ENCODE data around the gene FN1. TPM values are rescaled to one million over a fixed set of nuclear protein-coding genes. Genes with fewer than 3 reads are reported as not detected.

The FN1 gene
- total and polyA plus RNA-seq, 3 donors from 2014 or later, result 36.8 to 245 (median 66.3) TPM

GRCh38 chr2:215479536-215480240 is 43.8 kb upstream of the FN1 start:
- no peak overlapping the region for H3K4me3 ChIP-seq
- no peaks in the 10 kb centered on the region for H3K4me1 ChIP-seq
- no peak for DNase-seq
- H3K27ac ChIP-seq, result no peak overlapping the region
- 54 to 75% methylated on average over 6 of the region's 6 CpGs for WGBS, 2 donors
- H3K9me3 ChIP-seq, result no peaks in the 10 kb centered on the region
- no peak for TF ChIP-seq POLR2A (IDR thresholded peaks at IDR 0.05)
- TF ChIP-seq CTCF (IDR thresholded peaks at IDR 0.05), result no peak
- intact Hi-C loops (cut with DNase I; ENCODE audit: low total_unique reads), result no loop called here
- no peaks in the 10 kb centered on the region for H3K36me3 ChIP-seq (ENCODE audit: low read depth, missing control alignments)
- no peaks in the 10 kb centered on the region for H3K27me3 ChIP-seq

- no peaks in the 10 kb centered on the region for H3K27me3 ChIP-seq
- intact Hi-C loops (cut with DNase I; ENCODE audit: low total_unique reads), result no loop called here
- H3K4me3 ChIP-seq, result no peak overlapping the region
- 70 to 79% methylated on average over 2 of the region's 2 CpGs for WGBS, 2 donors
- no peak for TF ChIP-seq POLR2A (IDR thresholded peaks at IDR 0.05)
- no peak for TF ChIP-seq CTCF (IDR thresholded peaks at IDR 0.05)
- H3K4me1 ChIP-seq, result no peaks in the 10 kb centered on the region
- DNase-seq, result no peak
- H3K36me3 ChIP-seq (ENCODE audit: low read depth, missing control alignments), result no peaks in the 10 kb centered on the region
- no peaks in the 10 kb centered on the region for H3K9me3 ChIP-seq
- H3K27ac ChIP-seq, result no peak overlapping the region
These were observed 43.3 kb upstream of the FN1 start for GRCh38 chr2:215479121-215479520.

GRCh38 chr2:215476424-215476823 is 40.6 kb upstream of the FN1 start:
- intact Hi-C loops (cut with DNase I; ENCODE audit: low total_unique reads), result no loop called here
- WGBS, 2 donors, result 88 to 89% methylated on average over 2 of the region's 2 CpGs
- DNase-seq, result no peak
- no peak overlapping the region for H3K27ac ChIP-seq
- H3K36me3 ChIP-seq (ENCODE audit: low read depth, missing control alignments), result no peaks in the 10 kb centered on the region
- no peaks in the 10 kb centered on the region for H3K27me3 ChIP-seq
- no peaks in the 10 kb centered on the region for H3K4me1 ChIP-seq
- H3K9me3 ChIP-seq, result no peaks in the 10 kb centered on the region
- TF ChIP-seq CTCF (IDR thresholded peaks at IDR 0.05), result no peak
- no peak for TF ChIP-seq POLR2A (IDR thresholded peaks at IDR 0.05)
- H3K4me3 ChIP-seq, result no peak overlapping the region

GRCh38 chr2:215466097-215466909 is 30.4 kb upstream of the FN1 start:
- Histone ChIP-seq H3K4me3 (no peak overlapping the region), H3K9me3 (no peaks in the 10 kb centered on the region), H3K4me1 (peaks cover 10% of the 10 kb centered on the region), H3K27ac (no peak overlapping the region), H3K36me3 (ENCODE audit: low read depth, missing control alignments) (no peaks in the 10 kb centered on the region), H3K27me3 (no peaks in the 10 kb centered on the region)
- TF ChIP-seq CTCF (IDR thresholded peaks at IDR 0.05) (no peak), POLR2A (IDR thresholded peaks at IDR 0.05) (no peak)
- intact Hi-C loops (cut with DNase I; ENCODE audit: low total_unique reads), result no loop called here
- 68 to 81% methylated on average over 3 of the region's 3 CpGs for WGBS, 2 donors
- DNase-seq, result no peak

Measured in testis (tissue), 3 donors.